ENCODE measurements around the gene GOLGA7B.

- no peak for TF ChIP-seq BDP1 (IDR thresholded peaks at IDR 0.05; ENCODE audit: insufficient read depth, insufficient read length)
- TF ChIP-seq SMARCA5 (IDR thresholded peaks at IDR 0.05): no peak
- no peak for TF ChIP-seq ZNF133 (CRISPR knock-in tag; IDR thresholded peaks at IDR 0.05)
- no peak for TF ChIP-seq CHD4 (IDR thresholded peaks at IDR 0.05; ENCODE audit: insufficient read depth, insufficient replicate concordance, low read depth, low read length, poor library complexity, severe bottlenecking)
- TF ChIP-seq BCL6 (CRISPR knock-in tag; IDR thresholded peaks at IDR 0.05): no peak
- TF ChIP-seq SMC3 (conservative IDR thresholded peaks at IDR 0.05; ENCODE audit: insufficient read depth, low read depth, low read length): no peak
- no peak for TF ChIP-seq MLX (CRISPR knock-in tag; conservative IDR thresholded peaks at IDR 0.05)
- no peak for TF ChIP-seq JUND (IDR thresholded peaks at IDR 0.05; ENCODE audit: borderline replicate concordance, low read depth, low read length)
- no peak for TF ChIP-seq JUND (tag; IDR thresholded peaks at IDR 0.05; ENCODE audit: borderline replicate concordance, low read depth, low read length)
Observed at GRCh38 chr10:97813311-97813710, 36.3 kb upstream of the GOLGA7B start.

Measured in K562 (cell line).